ENCODE measurements around the gene MEGF11.

MEGF11 gene

DNA sequence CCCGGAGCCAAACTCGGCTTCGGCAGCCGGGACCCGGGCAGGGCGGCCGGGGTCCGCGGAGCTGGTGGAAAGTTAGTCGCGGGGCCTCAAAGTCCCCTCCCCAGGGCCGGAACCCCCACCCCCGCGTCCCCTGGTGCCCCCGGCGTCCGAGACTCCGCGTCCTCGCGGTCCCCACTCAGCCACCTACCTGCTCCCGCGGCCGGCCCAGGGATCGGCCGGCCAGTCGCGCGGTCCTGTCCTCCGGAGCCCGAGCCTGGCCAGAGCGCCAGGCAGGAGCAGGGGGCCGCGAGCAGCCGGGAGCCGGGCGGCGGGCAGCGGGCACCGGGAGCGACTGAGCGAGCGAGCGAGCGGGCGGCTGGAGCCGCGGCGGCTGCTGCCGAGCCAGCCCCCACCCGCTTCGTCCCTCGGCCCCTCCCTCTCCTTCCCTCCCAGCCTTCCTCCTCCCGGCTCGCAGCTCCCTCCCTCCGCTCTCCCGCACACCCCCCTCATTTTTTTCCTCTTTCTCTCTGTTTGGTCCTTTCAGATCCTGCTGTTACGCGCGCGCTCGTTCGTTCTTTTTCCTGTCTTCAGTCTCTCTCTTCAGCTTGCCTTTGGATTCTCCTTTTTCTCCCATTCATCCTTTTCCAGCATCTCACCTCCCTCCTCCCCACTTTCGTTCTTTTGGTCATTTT lies at the start of gene MEGF11:
TSS of gene MEGF11 (minus strand) at position 333 of the 671 bp plus-strand sequence. CDS start 125,347 bp downstream, outside the sequence.
- DNase-seq, result peak; percentile 21

DNA sequence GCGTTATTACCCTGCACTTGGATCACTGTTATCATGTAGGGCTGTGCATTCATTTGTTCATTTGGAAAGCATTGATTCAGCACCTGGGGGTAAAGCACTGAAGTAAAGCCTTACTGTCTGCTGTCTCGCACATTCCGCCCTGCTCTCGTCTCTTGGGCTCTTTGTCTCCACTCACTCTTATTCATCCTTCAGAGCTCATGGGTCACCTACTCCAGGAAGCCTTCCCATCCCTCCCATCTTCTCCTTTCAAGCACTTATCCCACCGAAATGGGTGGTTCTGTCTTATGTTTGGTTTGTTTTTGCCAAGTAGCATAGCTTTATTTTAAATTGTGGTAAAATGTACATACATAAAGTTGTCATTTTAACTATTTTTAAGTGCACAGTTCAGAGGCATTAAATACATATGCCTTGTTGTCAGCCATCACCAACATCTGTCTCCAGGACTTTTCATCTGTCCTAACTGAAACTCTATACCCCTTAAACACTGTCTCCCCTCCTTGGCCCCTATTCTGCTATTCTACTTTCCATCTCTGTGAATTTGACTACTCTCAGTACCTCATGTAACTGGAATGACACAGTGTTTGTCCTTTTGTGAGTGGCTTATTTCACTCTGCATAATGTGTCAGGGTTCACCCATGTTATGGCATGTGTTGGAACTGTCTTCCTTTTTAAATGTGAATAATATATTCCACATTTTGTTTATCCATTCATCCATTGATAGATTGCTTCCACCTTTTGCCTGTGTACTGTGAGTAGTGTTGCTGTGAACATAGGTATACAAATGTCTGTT lies 49.1 kb upstream of the MEGF11 start:
- no peak for DNase-seq

DNA sequence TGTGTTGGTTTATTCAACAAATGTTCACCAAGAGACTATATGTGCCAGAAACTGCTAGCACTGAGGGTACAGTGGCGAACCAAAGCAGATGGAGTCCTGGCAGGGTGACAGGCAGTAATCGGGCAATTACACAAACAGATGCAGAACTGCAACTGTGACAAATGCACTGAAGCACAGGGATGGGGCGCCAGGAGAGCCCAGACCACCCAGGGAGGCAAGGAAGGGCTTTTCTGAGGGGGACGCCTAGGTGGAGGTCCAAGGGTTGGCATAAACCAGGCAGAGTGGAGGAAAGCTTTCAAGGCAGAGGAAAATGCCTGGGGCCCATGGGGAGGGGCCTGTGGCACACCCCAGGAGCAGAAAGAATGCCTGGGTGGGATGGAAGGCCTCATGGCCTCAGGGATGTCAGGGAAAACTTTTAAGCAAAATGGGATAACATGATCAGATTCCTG lies 45.3 kb upstream of the MEGF11 start:
- DNase-seq, result no peak

DNA sequence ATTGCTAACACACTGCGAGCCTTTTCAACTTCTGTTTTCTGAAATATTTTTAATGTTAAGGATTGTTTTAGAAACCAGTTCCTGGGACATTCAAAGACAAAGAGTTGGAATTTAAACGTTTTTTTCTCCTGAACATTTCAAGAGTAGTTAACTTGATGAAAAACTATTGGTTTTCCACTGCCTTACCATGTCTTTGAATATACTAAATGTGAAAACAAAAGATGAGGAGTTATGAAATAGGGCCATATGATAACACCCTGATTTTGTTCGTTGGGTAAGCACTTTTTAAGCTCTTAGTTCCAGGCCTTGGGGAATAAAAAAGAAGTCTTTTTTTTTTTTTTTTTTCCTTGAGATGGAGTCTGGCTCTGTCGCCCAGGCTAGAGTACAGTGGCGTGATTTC lies 42.6 kb upstream of the MEGF11 start:
- no peak for DNase-seq

DNA sequence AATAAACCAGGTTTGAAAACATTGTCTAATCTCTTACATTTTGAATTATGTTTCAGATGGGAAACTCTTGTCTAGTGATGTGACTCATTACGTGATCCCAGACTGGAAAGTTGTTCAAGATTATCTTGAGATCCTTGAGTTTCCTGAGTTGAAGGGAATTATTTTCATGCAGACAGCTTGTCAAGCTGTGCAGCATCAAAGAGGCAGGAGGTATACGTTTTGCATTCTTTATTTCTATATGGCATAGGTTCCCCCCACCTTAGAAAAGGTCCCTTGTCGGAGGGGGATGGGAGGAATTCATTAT lies 41.3 kb upstream of the MEGF11 start:
- DNase-seq, result no peak

DNA sequence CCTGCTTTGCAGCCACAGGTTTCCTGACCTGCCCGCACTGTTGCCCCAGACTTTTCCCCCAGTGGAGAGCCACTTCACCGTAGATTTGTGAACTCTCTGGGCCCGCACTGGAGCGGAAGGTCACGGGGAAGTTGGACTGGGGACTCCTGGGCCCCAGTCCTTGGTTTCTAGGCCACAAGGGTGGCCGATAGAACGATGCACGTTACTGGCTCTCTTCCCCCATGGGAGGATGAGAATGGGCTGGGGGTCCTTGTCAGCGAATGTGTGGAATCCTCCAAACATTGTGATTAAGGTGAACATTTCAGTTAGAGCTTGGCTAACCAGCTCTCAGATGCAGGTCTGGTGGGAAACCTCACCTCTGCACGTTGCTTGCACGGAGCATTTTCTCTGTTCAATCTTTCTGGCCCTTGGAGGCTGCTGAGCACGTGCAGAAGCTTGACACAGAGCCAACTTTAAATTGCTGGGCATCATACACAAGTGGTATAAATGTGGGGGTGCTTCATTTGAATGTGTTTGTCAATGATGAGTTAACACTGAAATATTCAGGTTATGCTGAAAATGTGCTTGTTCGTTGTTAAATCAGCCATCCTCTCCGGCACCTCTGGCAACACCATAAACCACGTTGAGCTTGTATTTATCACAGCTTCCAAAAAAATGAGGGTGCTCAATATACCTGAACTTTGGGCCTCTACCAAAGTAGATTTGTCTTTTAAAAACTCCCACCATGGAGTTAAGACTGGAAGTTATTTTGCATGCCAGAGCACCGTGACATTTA lies 40.8 kb upstream of the MEGF11 start:
- DNase-seq, result no peak

DNA sequence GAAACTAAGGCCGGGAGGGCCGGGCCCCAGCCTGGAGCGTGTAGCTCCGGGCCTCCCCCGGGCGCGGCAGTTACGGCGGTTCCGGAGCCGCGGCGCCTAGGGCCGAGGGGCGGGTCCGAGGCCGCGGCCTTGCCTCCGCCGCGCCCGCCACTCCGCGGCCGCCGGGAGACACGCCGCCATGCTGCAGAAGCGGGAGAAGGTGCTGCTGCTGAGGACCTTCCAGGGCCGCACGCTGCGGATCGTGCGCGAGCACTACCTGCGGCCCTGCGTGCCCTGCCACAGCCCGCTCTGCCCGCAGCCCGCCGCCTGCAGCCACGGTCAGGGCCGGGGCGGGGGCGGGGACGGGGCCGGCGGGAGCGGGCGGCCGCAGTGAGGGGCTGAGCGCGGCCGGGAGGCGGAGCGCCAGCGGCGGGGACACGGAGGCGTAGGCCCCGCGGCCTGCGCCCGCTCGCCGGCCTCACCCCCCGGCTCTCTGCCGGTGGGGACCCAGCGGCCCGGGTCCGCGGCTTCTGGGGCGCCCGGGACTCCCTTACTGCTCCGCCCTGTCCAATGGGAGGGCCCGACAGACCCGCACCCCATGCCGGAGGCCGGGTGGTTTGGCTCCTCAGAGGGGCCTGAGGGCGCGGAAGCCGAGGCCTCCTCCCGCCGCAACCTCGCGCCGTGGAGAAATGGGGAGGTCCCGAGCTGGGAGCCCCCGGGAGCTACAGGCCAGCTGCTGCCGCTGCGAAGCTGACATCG lies 40.0 kb upstream of the MEGF11 start, which contains the start of gene DIS3L:
TSS of gene DIS3L (plus strand) at position 150 of the 738 bp plus-strand sequence. CDS start at position 179, 29 bp downstream.
- DNase-seq, result peak; percentile 49

DNA sequence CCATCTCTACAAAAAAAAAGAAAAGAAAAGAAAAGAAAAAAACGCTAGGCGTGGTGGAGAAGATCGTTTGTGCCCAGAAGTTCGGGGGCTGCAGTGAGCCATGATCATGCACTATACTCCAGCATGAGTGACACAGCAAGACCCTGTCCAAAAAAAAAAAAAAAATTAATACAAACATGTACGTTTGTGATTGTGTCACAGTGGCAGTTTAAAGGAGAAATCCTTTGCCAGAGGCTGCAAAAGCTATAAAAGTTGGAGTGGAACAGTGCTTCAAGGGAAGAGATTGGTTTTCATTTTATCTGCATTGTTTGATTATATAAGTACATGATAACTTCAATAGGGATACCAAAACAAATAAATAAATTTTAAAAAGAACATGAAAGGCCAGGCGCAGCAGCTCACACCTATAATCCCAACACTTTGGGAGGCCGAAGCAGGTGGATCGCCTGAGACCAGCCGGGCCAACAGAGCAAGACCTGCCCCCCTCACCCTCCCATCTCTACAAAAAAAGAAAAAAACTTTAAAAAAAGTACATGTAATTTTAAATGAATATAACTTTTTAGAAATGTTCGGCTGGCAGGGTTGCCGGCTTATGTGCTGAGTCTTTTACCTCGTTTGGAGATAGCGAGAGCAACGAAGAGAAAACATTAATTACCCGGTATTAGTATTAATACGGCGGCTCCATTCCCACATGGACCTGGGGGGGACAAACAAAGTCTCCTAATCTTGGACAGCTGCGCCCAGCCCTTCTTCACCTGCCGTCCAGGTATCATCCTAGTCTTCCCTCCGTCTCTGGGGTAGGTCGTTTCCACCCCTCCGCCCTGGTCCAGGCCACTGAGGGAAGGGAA lies 39.2 kb upstream of the MEGF11 start:
- DNase-seq, result peak; percentile 50

DNA sequence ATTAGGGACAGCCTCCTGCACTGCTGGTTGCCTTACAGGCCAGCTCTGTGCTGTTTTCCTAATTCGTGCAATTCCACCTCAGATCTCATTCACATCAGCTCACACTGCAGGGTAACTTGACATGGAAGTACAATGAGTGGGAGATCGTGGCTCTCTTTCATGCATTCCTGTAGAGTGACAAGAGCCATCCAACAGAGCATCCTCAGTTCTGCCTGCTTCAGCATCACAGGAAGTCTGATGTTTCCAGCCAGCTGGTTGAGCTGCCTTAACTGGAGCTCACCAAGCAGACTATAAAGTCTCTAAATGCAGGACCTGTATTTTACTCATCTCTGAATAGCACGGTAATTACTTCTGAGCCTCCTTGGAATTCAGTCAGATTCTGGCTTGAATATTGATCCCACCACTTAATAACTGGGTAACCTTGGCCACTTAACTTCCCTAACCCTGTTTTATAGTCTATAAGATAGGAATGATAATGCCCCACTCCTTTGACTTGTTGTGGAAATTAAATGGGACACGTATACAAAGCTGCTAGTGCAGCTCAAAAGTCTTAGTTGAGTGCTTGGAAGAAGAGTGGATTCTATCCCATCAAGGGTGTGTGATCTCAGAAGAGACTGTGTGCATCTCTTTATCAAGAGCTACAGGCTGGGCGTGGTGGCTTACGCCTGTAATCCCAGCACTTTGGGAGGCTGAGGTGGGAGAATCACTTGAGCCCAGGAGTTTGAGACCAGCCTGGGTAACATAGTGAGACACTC lies 38.4 kb upstream of the MEGF11 start:
- no peak for DNase-seq

DNA sequence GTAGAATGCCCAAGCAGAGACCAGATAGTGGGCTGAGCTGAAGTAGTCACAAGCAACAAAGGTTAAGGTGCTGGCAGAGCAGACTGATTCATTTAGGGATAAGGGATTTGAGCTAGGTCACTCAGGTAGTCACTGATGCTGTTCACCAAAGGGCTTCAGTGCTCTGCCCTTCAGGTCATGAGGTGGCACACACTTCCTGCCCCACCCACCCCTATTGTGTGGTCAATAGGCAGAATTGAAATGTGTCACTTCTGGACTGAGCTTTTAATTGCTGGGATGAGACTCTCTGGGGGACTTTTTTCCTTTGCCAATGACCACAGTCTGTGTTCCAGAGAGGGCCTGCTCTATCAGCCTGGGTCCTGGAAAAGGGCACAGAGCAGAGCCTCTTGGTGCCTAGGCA lies 37.0 kb upstream of the MEGF11 start:
- no peak for DNase-seq

DNA sequence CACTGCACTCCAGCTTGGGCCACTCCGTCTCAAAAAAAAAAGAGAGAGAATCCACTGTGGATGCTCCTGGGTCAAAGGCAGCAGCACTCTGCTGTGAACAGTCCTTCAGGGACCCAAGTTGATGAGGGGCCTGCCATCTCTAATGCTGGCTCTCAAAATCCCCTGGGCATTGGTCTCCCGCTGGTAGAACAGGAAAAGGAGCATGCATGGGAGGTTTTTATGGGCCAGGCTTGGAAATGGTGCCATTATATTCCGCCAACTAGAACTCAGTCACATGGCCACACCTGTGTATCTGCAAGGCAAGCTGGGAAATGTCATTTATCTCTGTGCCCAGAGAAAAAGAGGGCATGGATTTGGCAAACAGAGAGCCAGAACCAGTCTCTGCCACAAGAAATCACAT lies 36.5 kb upstream of the MEGF11 start:
- no peak for DNase-seq

DNA sequence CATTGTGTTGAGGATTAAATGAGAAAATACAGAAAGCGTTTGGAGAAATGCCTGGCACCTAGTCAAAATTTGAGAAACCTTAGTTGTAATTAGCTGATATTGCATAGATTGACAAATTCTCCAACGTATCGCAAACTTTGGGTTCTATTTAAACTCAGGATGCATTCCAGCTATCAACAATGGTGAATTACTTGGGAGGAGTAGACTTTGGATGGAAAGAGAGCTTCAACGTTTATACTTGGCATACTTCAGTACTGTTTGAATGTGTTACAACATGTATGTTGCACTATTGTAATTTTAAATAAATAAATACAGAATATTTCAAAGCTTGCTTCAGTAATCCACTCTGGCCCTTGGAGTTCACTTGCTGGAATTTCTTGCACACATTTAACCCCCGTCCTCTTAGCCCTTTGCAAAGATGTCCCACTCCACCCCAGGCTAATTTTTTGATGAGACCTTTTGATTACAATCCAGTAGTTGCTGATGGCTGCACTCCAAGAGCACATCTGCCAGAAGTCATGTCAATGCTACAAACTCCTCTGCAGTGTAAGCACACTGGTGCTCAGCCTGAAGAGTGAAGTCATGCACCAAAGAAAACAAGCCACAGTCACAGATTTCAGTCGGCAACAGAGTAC lies 35.1 kb upstream of the MEGF11 start:
- no peak for DNase-seq

DNA sequence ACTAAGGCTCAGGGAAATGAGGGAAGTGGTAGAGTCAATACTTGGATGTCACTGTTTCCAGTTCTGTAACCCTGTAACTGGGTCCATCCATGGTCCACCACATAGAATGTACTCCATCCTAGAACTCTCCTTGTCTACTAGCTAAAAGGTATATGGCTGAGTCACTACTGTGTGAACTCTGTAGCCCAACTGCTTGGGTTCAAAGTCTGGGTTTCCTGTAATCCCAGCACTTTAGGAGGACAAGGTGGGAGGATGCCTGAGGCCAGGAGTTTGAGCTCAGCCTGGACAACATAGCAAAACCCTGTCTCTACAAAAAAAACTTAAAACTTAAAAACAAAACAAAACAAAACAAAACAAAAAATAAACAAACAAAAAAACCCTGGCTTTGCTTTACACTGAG lies 34.5 kb upstream of the MEGF11 start:
- DNase-seq, result no peak

DNA sequence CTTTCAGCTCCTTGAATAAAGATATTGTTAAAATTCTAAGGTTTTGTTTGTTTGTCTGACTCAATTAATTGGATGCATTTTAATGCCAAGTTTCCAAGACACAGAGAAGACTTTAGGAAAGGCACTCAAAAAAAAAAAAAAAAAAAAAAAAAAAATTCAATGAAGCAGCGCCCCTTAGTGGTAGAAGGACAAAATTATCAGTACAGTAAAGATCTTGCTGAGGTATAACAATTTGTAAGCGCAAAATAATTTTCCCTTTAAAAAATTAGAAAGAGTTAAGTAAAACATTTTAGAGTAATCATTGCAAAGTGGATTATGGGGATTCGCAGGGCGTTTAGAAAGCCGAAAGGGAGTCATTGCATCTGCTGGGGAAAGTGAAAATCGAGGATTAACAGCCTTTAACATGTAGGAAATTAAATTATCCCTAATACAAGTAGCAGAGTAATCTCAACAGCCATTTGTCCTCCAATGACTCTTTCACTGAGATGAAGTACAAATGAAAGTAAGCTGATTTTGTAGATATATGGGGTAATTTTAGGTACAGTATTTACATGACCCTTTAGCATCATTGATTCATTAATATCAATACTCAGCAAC lies 34.0 kb upstream of the MEGF11 start:
- DNase-seq, result peak; percentile 35

DNA sequence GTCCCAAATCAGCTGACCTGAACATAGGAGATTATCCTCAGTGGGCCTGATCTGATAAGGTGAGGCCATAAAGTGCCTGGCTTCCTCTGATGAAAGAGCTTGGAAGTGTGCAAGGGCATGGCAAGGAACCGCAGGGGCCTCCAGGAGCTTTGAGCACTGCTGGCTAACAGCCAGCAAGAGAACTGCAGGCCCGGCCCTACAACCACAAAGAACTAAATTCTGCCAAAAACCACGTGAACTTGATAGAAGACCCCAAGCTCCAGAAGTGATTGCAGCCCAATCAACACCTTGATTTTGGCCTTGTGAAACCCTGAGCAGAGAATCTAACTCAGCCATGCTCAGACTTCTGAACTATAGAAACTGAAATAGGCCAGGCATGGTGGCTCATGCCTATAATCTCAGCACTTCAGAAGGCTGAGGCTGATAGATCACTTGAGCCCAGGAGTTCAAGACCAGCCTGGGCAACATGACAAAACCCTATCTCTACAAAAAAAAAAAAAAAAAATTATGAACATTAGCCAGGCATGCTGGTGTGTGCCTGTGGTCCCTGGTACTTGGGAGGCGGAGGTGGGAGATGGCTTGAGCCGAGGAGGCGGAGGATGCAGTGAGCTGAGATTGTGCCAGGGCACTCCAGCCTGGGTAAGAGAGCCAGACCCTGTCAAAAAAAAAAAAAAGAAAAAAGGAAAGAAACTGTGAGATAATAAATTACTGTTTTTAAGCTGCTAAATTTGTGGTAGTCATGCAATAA lies 32.2 kb upstream of the MEGF11 start:
- DNase-seq, result no peak

DNA sequence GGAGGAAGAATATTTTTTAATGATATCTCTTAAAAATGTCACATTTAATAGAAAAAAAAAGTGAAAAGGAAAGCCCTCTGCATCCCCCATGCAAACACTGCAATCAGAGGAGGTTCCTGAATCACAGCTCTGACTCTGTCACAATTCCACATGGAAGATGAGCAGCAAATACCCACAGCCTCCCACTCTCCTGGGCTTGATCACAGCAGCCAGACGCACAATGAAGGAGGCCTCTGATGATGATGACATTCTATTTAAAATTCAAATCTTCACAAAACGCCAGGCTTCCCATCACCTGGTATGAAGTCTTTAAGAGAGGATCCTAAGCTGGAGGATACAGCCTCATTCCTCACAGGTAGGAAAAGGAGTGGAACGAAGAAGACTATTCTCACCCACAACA lies 30.7 kb upstream of the MEGF11 start:
- DNase-seq, result no peak

DNA sequence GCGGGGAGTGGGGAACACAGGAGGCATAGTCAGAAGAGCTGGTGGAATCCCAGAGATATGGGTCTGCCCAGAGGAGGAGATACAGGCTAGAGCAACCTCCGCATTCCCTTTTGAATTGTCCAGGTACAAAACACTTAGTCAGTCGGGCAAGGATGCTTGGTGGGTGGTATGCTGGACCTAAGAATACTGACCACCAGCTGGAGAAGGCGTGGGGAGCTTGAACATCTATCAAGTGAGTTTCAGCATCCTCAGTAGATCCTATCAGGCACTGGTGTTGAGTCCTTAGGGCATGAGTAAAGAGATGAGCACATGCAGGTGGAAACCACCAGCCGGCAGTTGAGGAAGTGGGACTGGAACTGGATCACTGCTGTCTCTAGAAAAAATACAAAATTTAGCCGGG lies 25.1 kb upstream of the MEGF11 start:
- no peak for DNase-seq

DNA sequence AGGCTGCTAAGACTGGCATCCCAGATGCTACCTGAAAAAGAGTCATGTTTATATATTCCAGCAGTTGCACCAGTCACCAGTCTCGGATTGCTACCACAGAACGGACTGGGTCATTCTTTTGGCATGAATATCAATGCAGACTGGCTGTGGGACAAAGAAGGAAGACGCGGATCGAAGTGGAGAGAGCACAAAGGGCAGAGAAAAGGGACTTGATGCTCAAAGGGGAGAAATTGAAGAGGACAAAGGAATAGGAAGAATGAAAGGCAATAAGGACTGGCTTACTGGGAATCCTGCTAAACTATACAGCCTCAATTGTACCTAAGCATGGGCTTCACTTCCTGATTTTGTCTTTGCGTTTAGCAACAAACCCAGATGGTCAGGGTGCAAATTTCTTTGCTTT lies 24.5 kb upstream of the MEGF11 start:
- no peak for DNase-seq

DNA sequence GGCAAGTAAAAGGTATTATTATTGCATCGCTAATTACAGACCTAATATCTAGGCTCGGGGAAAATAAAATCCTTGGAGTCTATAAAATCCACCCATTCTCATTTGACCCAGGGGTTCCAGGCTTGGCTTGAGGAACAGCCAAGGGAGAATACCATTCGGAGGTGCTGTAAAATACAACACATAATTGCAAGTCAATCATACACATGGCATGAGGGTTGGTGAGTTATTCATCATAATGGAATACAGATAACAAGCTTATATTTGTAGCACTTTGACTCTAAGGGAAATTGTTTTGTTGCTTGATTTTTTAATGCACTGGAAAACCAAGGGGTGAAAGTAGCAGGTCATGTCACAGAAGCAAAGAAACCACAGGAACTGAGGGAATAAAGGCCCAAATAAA lies 23.0 kb upstream of the MEGF11 start:
- no peak for DNase-seq

DNA sequence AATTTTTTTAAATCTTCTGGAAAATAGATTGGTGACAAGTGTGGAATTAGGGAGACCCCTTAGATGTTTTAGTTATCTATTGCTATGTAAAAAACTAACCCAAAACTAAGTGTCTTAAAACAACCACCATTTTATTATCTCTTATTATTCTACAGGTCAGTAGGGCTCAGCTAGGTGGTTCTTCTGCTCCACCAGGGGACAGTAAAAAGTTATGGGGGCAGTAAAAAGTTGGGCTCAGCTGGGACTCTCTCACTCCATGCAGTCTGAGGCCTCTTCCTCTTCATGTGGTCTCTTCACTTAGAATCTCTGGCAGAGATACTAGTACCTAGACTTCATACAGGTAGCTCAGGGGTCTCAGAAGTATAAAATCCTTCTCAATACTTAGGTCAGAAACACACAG lies 21.8 kb upstream of the MEGF11 start:
- no peak for DNase-seq
